Stimulated activated CD4-positive, alpha-beta T cell treated with anti-CD3 and anti-CD28 coated beads, Interleukin-15, amount 100 ng/mL, for 48 hours (primary cell): ENCODE measurements around the gene RAD51B.

Experiments
- DNase-seq, 2 donors: peaks; one replicate each; pipeline ENCODE4 v3.0.0-alpha.2; 2020; ENCODE audit warnings: low read depth in 2 of 2

The RAD51B gene

GRCh38 chr14:68551045-68551683 lies 731.6 kb downstream of the RAD51B start:
- DNase-seq, result no peak

GRCh38 chr14:68552075-68552474 lies 732.5 kb downstream of the RAD51B start:
- DNase-seq, result no peak

- DNase-seq, result no peak
Observed at GRCh38 chr14:68552602-68553001, 733.0 kb downstream of the RAD51B start.

GRCh38 chr14:68553311-68553710 lies 733.7 kb downstream of the RAD51B start:
- DNase-seq, result no peak

GRCh38 chr14:68554231-68554630 lies 734.7 kb downstream of the RAD51B start:
- DNase-seq, result no peak

- no peak for DNase-seq
Observed at GRCh38 chr14:68556253-68556652, 736.7 kb downstream of the RAD51B start.

GRCh38 chr14:68557648-68558047 lies 738.1 kb downstream of the RAD51B start:
- no peak for DNase-seq

GRCh38 chr14:68558096-68558495 lies 738.5 kb downstream of the RAD51B start:
- DNase-seq, result no peak

- DNase-seq, result no peak
Observed at GRCh38 chr14:68559949-68560348, 740.4 kb downstream of the RAD51B start.

GRCh38 chr14:68561531-68562007 lies 742.0 kb downstream of the RAD51B start:
- DNase-seq, result no peak

GRCh38 chr14:68562911-68563250 lies 743.3 kb downstream of the RAD51B start:
- DNase-seq, result no peak

GRCh38 chr14:68563251-68564131 lies 743.9 kb downstream of the RAD51B start:
- DNase-seq, result no peak

GRCh38 chr14:68564191-68564825 lies 744.7 kb downstream of the RAD51B start:
- DNase-seq, result no peak

- no peak for DNase-seq
Observed at GRCh38 chr14:68564826-68565759, 745.5 kb downstream of the RAD51B start.

- no peak for DNase-seq
Observed at GRCh38 chr14:68566075-68566474, 746.5 kb downstream of the RAD51B start.

- DNase-seq, result no peak
Observed at GRCh38 chr14:68568907-68569897, 749.6 kb downstream of the RAD51B start.

- DNase-seq, result no peak
Observed at GRCh38 chr14:68569970-68570409, 750.4 kb downstream of the RAD51B start.

- no peak for DNase-seq
Observed at GRCh38 chr14:68571114-68571591, 751.6 kb downstream of the RAD51B start.

- no peak for DNase-seq
Observed at GRCh38 chr14:68571928-68572525, 752.4 kb downstream of the RAD51B start.

- DNase-seq, result no peak
Observed at GRCh38 chr14:68573126-68573525, 753.5 kb downstream of the RAD51B start.
